K562 (cell line): ENCODE data around the gene IL6R. TPM values are rescaled to one million over a fixed set of nuclear protein-coding genes. Genes with fewer than 3 reads are reported as not detected.

Experiments used
- ATAC-seq: fragments of 200-7000 bp; cut with Tn5 transposase; 3 replicates; pipeline ENCODE4 v1.9.1; 2020; ENCODE audit warnings: moderate library complexity
- BruUV-seq: library from RNA; stranded (reverse); fragments of 400-500 nt; replicated peaks from 2 replicates; lab custom pipeline; 2021; lab: Mats Ljungman, UMichigan
- CTCF ChIA-PET: fragments of 300-600 bp; formaldehyde crosslinking; extraction: SDS; loops from one replicate; lab custom pipeline; 2021; ENCODE audit warnings: low intra/inter-chr PET ratio; lab: Yijun Ruan, JAX
- POLR2A ChIA-PET: fragments of 300-600, 350-650 bp; sonication (Branson Sonifier 250); formaldehyde crosslinking; extraction: SDS; loops from one replicate; lab custom pipeline; 2021; ENCODE audit warnings: antibody characterized with exemption, inconsistent platforms; lab: Yijun Ruan, JAX
- DNase-seq, 4 experiments: peaks; one replicate each; pipeline versions ENCODE4 v3.0.0 to v3.0.0-alpha.2; 2011 to 2018; ENCODE audit warnings: low spot score in 3 of 4, mixed read lengths in 3 of 4; ENCODE audit errors: extremely low read depth in 1 of 4
- FAIRE-seq: peaks from 2 replicates; lab custom pipeline; 2011; peaks lifted over from hg19 to GRCh38; lab: Jason Lieb, UNC
- H2AFZ ChIP-seq: 2 replicates; pipeline ENCODE4 v1.6.0; 2011; ENCODE audit warnings: low read depth, low read length, control low read depth, inconsistent platforms
- H3K27ac ChIP-seq: fragments of 200-600 bp; 3 replicates; pipeline ENCODE4 v1.8.0; 2011; ENCODE audit warnings: low read depth, mild to moderate bottlenecking, control low read depth, inconsistent platforms, low read length, moderate library complexity, mixed read lengths; ENCODE audit errors: extremely low read depth
- H3K27me3 ChIP-seq, 2 experiments: fragments of 300-600 bp in 1 of 2; 2 replicates in 1 of 2; 3 replicates in 1 of 2; pipeline versions ENCODE4 v1.6.0 to v1.8.0; 2011; ENCODE audit warnings: inconsistent platforms in 2 of 2, low read length in 2 of 2, mild to moderate bottlenecking in 1 of 2, mixed read lengths in 1 of 2, moderate library complexity in 1 of 2; ENCODE audit not compliant: control insufficient read depth in 2 of 2, insufficient read depth in 2 of 2
- H3K36me3 ChIP-seq: fragments of 300-600 bp; 3 replicates; pipeline ENCODE4 v1.8.0; 2011; ENCODE audit warnings: mild to moderate bottlenecking, low read length, inconsistent platforms; ENCODE audit not compliant: control insufficient read depth, insufficient read depth
- H3K4me1 ChIP-seq, 2 experiments: fragments of 200-600 bp in 1 of 2; replicated peaks in 1 of 2; 2 replicates in 1 of 2; 3 replicates in 1 of 2; pipeline versions ENCODE4 v1.5.1 to v1.8.0; 2011; ENCODE audit warnings: inconsistent platforms in 2 of 2, low read length in 2 of 2, mild to moderate bottlenecking in 1 of 2, mixed read lengths in 1 of 2, moderate library complexity in 1 of 2; ENCODE audit not compliant: control insufficient read depth in 2 of 2, insufficient read depth in 2 of 2
- H3K4me2 ChIP-seq: 2 replicates; pipeline ENCODE4 v1.6.1; 2011; ENCODE audit warnings: low read length, control low read depth, inconsistent platforms, mixed read lengths; ENCODE audit not compliant: insufficient read depth
- H3K4me3 ChIP-seq: fragments of 200-600 bp; sonication (generic), shearing (Covaris generic); 2 replicates; pipeline ENCODE4 v1.5.1; 2016; ENCODE audit warnings: control low read depth, inconsistent platforms
- H3K79me2 ChIP-seq: fragments of 200-600 bp; 3 replicates; pipeline ENCODE4 v1.8.0; 2011; ENCODE audit warnings: low read length, inconsistent platforms; ENCODE audit not compliant: control insufficient read depth, insufficient read depth
- H3K9ac ChIP-seq, 2 experiments: 2 replicates each; pipeline versions ENCODE4 v1.6.0 to v1.6.1; 2011; ENCODE audit warnings: low read depth in 2 of 2, low read length in 2 of 2, control low read depth in 1 of 2, inconsistent platforms in 1 of 2, mild to moderate bottlenecking in 1 of 2, mixed read lengths in 1 of 2; ENCODE audit not compliant: insufficient read depth in 1 of 2
- H3K9me1 ChIP-seq: one replicate; pipeline ENCODE4 v1.6.0; 2011; ENCODE audit warnings: inconsistent platforms, mild to moderate bottlenecking, low read length, moderate library complexity; ENCODE audit not compliant: control insufficient read depth, insufficient read depth
- H3K9me3 ChIP-seq: replicated peaks from 2 replicates; pipeline ENCODE4 v1.5.1; 2011; ENCODE audit warnings: low read depth, low read length, inconsistent platforms; ENCODE audit not compliant: control insufficient read depth, insufficient read depth
- H4K20me1 ChIP-seq: replicated peaks from 2 replicates; pipeline ENCODE4 v1.6.1; 2011; ENCODE audit warnings: low read length, inconsistent platforms, mixed read lengths; ENCODE audit not compliant: control insufficient read depth, insufficient read depth
- CBFB ChIP-seq: sonication (generic); formaldehyde crosslinking; IDR thresholded peaks from 2 replicates; pipeline ENCODE4 v1.4.0; 2020; ENCODE audit warnings: mild to moderate bottlenecking, missing genetic modification reagents
- CEBPG ChIP-seq, 3 experiments: fragments of 200-800 bp in 1 of 3; sonication (Bioruptor generic) in 1 of 3; sonication (generic) in 1 of 3; formaldehyde crosslinking in 1 of 3; IDR thresholded peaks in 2 of 3; conservative IDR thresholded peaks in 1 of 3; 2 replicates each; pipeline versions ENCODE4 v1.6.1 to v1.8.0; 2016 to 2022; ENCODE audit warnings: missing compliant biosample characterization in 2 of 3, missing genetic modification characterization in 2 of 3, mild to moderate bottlenecking in 1 of 3, missing genetic modification reagents in 1 of 3
- DNMT1 ChIP-seq: fragments of 450-650 bp; IDR thresholded peaks from 2 replicates; pipeline ENCODE4 v1.6.1; 2016; ENCODE audit warnings: antibody characterized with exemption, mild to moderate bottlenecking
- ETV6 ChIP-seq, 3 experiments: fragments of 150-350 bp in 1 of 3; sonication (generic) in 1 of 3; formaldehyde crosslinking in 1 of 3; IDR thresholded peaks; 2 replicates each; pipeline versions ENCODE4 v1.6.1 to v1.8.0; 2014 to 2022; ENCODE audit warnings: borderline replicate concordance in 2 of 3, low read depth in 2 of 3, antibody characterized with exemption in 1 of 3, low read length in 1 of 3, mild to moderate bottlenecking in 1 of 3, missing genetic modification reagents in 1 of 3
- HDAC2 ChIP-seq: fragments of 450-650 bp; IDR thresholded peaks from 2 replicates; pipeline ENCODE4 v1.6.1; 2016; ENCODE audit warnings: mild to moderate bottlenecking
- HNRNPK ChIP-seq: fragments of 200-400 bp; formaldehyde crosslinking; IDR thresholded peaks from one replicate; pipeline ENCODE4 v1.6.1; 2018; ENCODE audit warnings: mild to moderate bottlenecking, low read depth, low read length; ENCODE audit not compliant: poor library complexity, severe bottlenecking
- HOMEZ ChIP-seq: fragments of 250-450 bp; sonication (Bioruptor Pico); IDR thresholded peaks from 2 replicates; pipeline ENCODE4 v1.4.0; 2020; ENCODE audit warnings: mild to moderate bottlenecking, moderate library complexity
- KLF6 ChIP-seq: fragments of 250-450 bp; sonication (Bioruptor Pico); IDR thresholded peaks from 2 replicates; pipeline ENCODE4 v1.4.0; 2020; ENCODE audit warnings: mild to moderate bottlenecking, moderate library complexity, borderline replicate concordance
- MEF2D ChIP-seq: conservative IDR thresholded peaks from 2 replicates; pipeline ENCODE4 v1.6.1; 2016; ENCODE audit warnings: low read depth, missing genetic modification characterization, missing compliant biosample characterization
- MTF1 ChIP-seq: fragments of 250-450 bp; sonication (Bioruptor Pico); IDR thresholded peaks from 2 replicates; pipeline ENCODE4 v1.9.0; 2021; ENCODE audit warnings: moderate library complexity, mild to moderate bottlenecking, inconsistent platforms, borderline replicate concordance
- PHTF2 ChIP-seq: fragments of 250-450 bp; sonication (Bioruptor Pico); IDR thresholded peaks from 2 replicates; pipeline ENCODE4 v1.5.0; 2021; ENCODE audit warnings: mild to moderate bottlenecking
- RNF219 ChIP-seq: fragments of 250-450 bp; sonication (Bioruptor Pico); IDR thresholded peaks from 2 replicates; pipeline ENCODE4 v1.5.0; 2022; ENCODE audit warnings: mild to moderate bottlenecking
- SETDB1 ChIP-seq: IDR thresholded peaks from one replicate; pipeline ENCODE4 v1.6.1; 2012; ENCODE audit warnings: low read length, control low read depth, inconsistent platforms
- TFE3 ChIP-seq: fragments of 450-650 bp; formaldehyde crosslinking; IDR thresholded peaks from 2 replicates; pipeline ENCODE4 v1.4.0; 2020; ENCODE audit warnings: mild to moderate bottlenecking, mixed read lengths
- U2AF1 ChIP-seq: fragments of 200-400 bp; formaldehyde crosslinking; optimal IDR thresholded peaks from 2 replicates; pipeline ENCODE3; 2017; ENCODE audit warnings: mild to moderate bottlenecking, low read depth, low read length, moderate library complexity
- WGBS: fragments of 100-300 bp; shearing (Covaris generic); methylation state at CpG from one replicate; pipeline ENCODE4 v1.1.6; 2016; ENCODE audit warnings: low coverage, mixed read lengths; ENCODE audit not compliant: insufficient coverage; ENCODE audit errors: missing lambda C conversion rate; 5-methylcytosine and 5-hydroxymethylcytosine counted together
- in situ Hi-C: fragments of 300-500 bp; cut with MboI; formaldehyde crosslinking; loops from 4 replicates; pipeline ENCODE4 v1.15.0; 2018; ENCODE audit warnings: inconsistent platforms, mixed read lengths
- intact Hi-C: fragments of 100-400 bp; cut with micrococcal nuclease; formaldehyde crosslinking; loops from 2 replicates; pipeline ENCODE4 v1.14.2; 2022
- polyA plus RNA-seq, 8 experiments: library from polyadenylated mRNA; depleted of rRNA in 4 of 8; stranded (reverse) in 5 of 8; unstranded in 3 of 8; fragments of >200 nt; fragmentation: Nextera tagmentation in 2 of 8; fragmentation: Illumina TruSeq in 1 of 8; extraction: Ambion mirVana in 2 of 8; extraction: Trizol in 1 of 8; gene quantifications; 2 replicates each; pipeline versions ENCODE4 v1.2.1 to v1.2.3, GENCODE V29; 2011 to 2014; ENCODE audit warnings: inconsistent platforms in 1 of 8, missing spikeins in 1 of 8
- total RNA-seq, 7 experiments: library from RNA; depleted of rRNA in 6 of 7; stranded (reverse); fragments of >200 nt in 6 of 7; fragmentation: Illumina TruSeq in 2 of 7; extraction: Trizol in 2 of 7; gene quantifications; 2 replicates each; pipeline versions ENCODE4 v1.2.1 to v1.2.3, GENCODE V29; 2011 to 2021; ENCODE audit warnings: low replicate concordance in 1 of 7

Gene IL6R
- total and polyA plus RNA-seq, 9 of the 15 experiments (the other 6 are each of a cell fraction or from before 2014, with no cell fraction given): 0.05 to 1.1 (median 0.11) TPM; not detected in 2

GRCh38 chr1:154386643-154387352, 18.3 kb upstream of the IL6R start:
- in situ Hi-C loops: no loop called here
- Histone ChIP-seq H3K4me2 (peak overlapping the region; percentile 88), H2AFZ (peak overlapping the region; percentile 84), H3K36me3 (no peaks in the 10 kb centered on the region), H3K9ac (peak overlapping the region; percentile 43 to 87; a peak in 3 of 4 replicates), H3K9me1 (no peaks in the 10 kb centered on the region), H3K9me3 (no peaks in the 10 kb centered on the region), H3K79me2 (no peaks in the 10 kb centered on the region), H3K27ac (peak overlapping the region; percentile 73), H3K4me1 (peaks cover 17 to 28% of the 10 kb centered on the region in 2 experiments), H4K20me1 (no peaks in the 10 kb centered on the region), H3K27me3 (no peaks in the 10 kb centered on the region; a peak in 1 of 5 replicates), H3K4me3 (no peak overlapping the region)
- FAIRE-seq: peak; percentile 93
- ChIA-PET CTCF (no interaction called here), POLR2A (interaction anchor here (0.5 to 1.4 kb wide), 7 partner anchors 11 to 729 kb away, joined by 3 to 4 read pairs (median 3); no protein-coding TSS in a partner anchor)
- ATAC-seq: peak; percentile 94
- no TSS peak for BruUV-seq
- DNase-seq: peak; percentile 60 to 90 (median 72)
- intact Hi-C loops: no loop called here
- WGBS: 16% methylated on average over 11 of the region's 11 CpGs
- TF ChIP-seq HNRNPK (no peak), HDAC2 (no peak), U2AF1 (no peak), HOMEZ (CRISPR knock-in tag) (no peak), MEF2D (tag) (0 out of 2 replicates have a peak, but pooled peaks have one; percentile 28), MTF1 (CRISPR knock-in tag) (no peak), CEBPG (CRISPR knock-in tag; IDR thresholded peaks at IDR 0.05) (no peak), CEBPG (tag; conservative IDR thresholded peaks at IDR 0.05 in 1 of 2, IDR thresholded peaks at IDR 0.05 in 1 of 2) (no peak), KLF6 (CRISPR knock-in tag) (no peak), ETV6 (IDR thresholded peaks at IDR 0.05; ENCODE audit: borderline replicate concordance in 1 of 2, low read depth in 2 of 2, low read length in 1 of 2) (peak in 1 of 2 experiments; percentile 92; a peak in 2 of 4 replicates), ETV6 (CRISPR knock-in tag; IDR thresholded peaks at IDR 0.05; ENCODE audit: borderline replicate concordance) (no peak), CBFB (CRISPR knock-in tag) (no peak), TFE3 (CRISPR knock-in tag) (no peak), DNMT1 (no peak), RNF219 (CRISPR knock-in tag) (no peak), SETDB1 (no peak), PHTF2 (CRISPR knock-in tag) (no peak)
